Right atrium auricular region (tissue), 2 donors: ENCODE results near the gene CALR. TPM values are rescaled to one million over a fixed set of nuclear protein-coding genes. Genes with fewer than 3 reads are reported as not detected.

Experiments
- DNase-seq: peaks from one replicate; pipeline ENCODE4 v3.0.0-alpha.2; 2019; ENCODE audit warnings: low spot score
- H3K27ac ChIP-seq, 2 donors: fragments of 200-600 bp; sonication (generic); 1 replicate in 1 of 2; 2 replicates in 1 of 2; pipeline ENCODE4 v1.5.1; 2016 to 2019
- H3K27me3 ChIP-seq, 2 donors: fragments of 200-600 bp; sonication (generic); one replicate each; pipeline versions ENCODE4 v1.5.1 to v1.6.0; 2017 to 2019
- H3K36me3 ChIP-seq: fragments of 200-600 bp; sonication (generic); one replicate; pipeline ENCODE4 v1.5.1; 2016
- H3K4me1 ChIP-seq, 2 donors: fragments of 200-600 bp; sonication (generic); one replicate each; pipeline versions ENCODE4 v1.5.1 to v1.6.0; 2017 to 2019
- H3K4me3 ChIP-seq, 2 donors: fragments of 200-600 bp; sonication (generic); 1 replicate in 1 of 2; 2 replicates in 1 of 2; pipeline ENCODE4 v1.5.1; 2017 to 2019; ENCODE audit warnings: mild to moderate bottlenecking in 1 of 2, moderate library complexity in 1 of 2
- H3K9me3 ChIP-seq, 2 donors: fragments of 200-600 bp; sonication (generic); one replicate each; pipeline ENCODE4 v1.5.1; 2019
- microRNA-seq, 2 donors: library from miRNA; unstranded; fragments of <30 nt; microRNA quantifications; one replicate each; pipeline ENCODE4, GENCODE V29; 2016 to 2017; ENCODE audit warnings: borderline number of aligned reads in 2 of 2, borderline replicate concordance in 1 of 2
- total RNA-seq, 2 donors: library from RNA; depleted of rRNA; stranded (reverse); fragments of >200 nt; gene quantifications; one replicate each; pipeline ENCODE4 v1.1.0, GENCODE V29; 2016
- TF ChIP-seq, protein P1 (sequence below), 2 donors: fragments of 200-600 bp; sonication (generic); IDR thresholded peaks; one replicate each; pipeline ENCODE4 v1.5.1; 2019; ENCODE audit warnings: antibody characterized with exemption in 2 of 2

Gene CALR
- total RNA-seq, 2 donors from 2014 or later: 285 to 289 TPM

DNA sequence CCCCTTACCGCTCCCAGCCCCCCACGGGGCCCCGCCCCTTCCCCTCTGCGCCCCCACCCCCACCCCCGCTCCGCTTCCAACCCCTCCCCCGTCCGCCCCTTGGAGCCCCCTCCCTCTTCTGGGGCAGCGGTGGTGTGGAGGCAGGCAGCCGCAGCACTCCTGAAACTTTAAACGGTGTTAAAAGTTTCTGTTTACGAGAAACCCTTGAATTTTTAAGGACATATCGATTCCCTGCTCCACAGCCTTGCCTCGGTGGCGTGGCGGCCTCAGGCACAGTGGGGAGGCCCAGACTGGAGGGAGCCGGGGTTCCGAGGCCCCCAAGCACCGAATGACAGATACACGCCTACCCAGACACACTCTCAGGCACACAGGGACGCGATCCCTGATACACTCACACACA lies 52.0 kb downstream of the CALR start:
- Histone ChIP-seq H3K4me3 (no peak overlapping the region), H3K9me3 (no peaks in the 10 kb centered on the region), H3K36me3 (no peaks in the 10 kb centered on the region), H3K4me1 (peaks cover 0 to 8% of the 10 kb centered on the region in 2 donors), H3K27me3 (no peaks in the 10 kb centered on the region), H3K27ac (no peak overlapping the region)
- no peak for DNase-seq
- TF ChIP-seq, protein P1, sequence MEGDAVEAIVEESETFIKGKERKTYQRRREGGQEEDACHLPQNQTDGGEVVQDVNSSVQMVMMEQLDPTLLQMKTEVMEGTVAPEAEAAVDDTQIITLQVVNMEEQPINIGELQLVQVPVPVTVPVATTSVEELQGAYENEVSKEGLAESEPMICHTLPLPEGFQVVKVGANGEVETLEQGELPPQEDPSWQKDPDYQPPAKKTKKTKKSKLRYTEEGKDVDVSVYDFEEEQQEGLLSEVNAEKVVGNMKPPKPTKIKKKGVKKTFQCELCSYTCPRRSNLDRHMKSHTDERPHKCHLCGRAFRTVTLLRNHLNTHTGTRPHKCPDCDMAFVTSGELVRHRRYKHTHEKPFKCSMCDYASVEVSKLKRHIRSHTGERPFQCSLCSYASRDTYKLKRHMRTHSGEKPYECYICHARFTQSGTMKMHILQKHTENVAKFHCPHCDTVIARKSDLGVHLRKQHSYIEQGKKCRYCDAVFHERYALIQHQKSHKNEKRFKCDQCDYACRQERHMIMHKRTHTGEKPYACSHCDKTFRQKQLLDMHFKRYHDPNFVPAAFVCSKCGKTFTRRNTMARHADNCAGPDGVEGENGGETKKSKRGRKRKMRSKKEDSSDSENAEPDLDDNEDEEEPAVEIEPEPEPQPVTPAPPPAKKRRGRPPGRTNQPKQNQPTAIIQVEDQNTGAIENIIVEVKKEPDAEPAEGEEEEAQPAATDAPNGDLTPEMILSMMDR (IDR thresholded peaks at IDR 0.05): no peak

DNA sequence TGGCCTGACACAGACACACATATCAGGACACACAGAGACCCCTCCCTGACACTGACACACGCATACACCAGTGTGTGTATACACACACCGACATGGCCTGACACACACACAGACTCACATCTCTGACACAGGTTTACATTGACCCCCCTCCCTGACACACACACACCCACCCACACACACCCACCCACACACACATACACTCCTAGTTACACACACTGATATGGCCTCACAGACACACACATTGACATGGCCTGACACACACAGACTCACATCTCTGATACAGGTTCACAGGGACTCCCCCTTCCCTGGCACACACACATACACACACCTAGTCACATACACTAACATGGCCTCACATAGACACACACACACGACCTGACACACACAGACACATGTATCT lies 52.4 kb downstream of the CALR start:
- Histone ChIP-seq H3K27me3 (no peaks in the 10 kb centered on the region), H3K4me1 (peaks cover 0 to 5% of the 10 kb centered on the region in 2 donors), H3K27ac (no peak overlapping the region), H3K36me3 (no peaks in the 10 kb centered on the region), H3K4me3 (no peak overlapping the region), H3K9me3 (no peaks in the 10 kb centered on the region)
- TF ChIP-seq, protein P1 (IDR thresholded peaks at IDR 0.05): no peak
- no peak for DNase-seq

DNA sequence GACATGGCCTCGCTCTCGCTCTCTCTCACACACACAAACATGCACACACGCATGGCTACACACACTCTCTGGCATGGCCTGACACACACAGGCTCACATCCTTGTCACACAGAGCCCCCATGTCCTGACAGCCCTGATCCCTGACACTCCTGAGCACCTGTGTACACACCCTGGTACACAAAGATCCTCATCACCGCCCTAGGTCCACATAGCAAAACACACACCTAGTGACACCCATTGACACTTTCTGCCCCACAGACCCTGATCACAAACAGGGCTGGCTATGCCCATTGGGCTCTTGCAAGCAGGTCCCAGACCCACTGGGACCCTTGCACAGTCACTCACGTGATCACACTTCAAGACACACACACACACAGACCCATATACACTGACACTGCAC lies 52.9 kb downstream of the CALR start:
- TF ChIP-seq, protein P1 (IDR thresholded peaks at IDR 0.05): no peak
- Histone ChIP-seq H3K27ac (no peak overlapping the region), H3K4me1 (peaks cover 0 to 7% of the 10 kb centered on the region in 2 donors), H3K9me3 (no peaks in the 10 kb centered on the region), H3K36me3 (no peaks in the 10 kb centered on the region), H3K27me3 (no peaks in the 10 kb centered on the region), H3K4me3 (no peak overlapping the region)
- no peak for DNase-seq

DNA sequence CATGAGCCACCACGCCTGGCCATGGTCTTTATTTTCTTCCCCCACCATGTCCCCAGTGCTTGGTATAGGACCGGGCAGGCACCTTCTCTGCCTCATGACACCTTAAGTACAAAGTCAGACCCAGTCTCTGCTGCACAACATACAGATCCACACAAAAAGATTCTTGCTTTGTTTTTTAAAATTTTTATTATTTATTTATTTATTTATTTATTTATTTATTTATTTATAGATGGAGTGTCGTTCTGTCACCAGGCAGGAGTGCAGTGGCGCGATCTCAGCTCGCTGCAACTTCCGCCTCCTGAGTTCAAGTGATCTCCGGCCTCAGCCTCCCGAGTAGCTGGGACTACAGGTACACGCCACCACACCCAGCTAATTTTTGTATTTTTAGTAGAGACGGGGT lies 54.3 kb downstream of the CALR start:
- DNase-seq: no peak
- Histone ChIP-seq H3K36me3 (no peaks in the 10 kb centered on the region), H3K4me3 (no peak overlapping the region), H3K27ac (no peak overlapping the region), H3K27me3 (no peaks in the 10 kb centered on the region), H3K9me3 (no peaks in the 10 kb centered on the region), H3K4me1 (peaks cover 0 to 21% of the 10 kb centered on the region in 2 donors)
- TF ChIP-seq, protein P1 (IDR thresholded peaks at IDR 0.05): no peak

DNA sequence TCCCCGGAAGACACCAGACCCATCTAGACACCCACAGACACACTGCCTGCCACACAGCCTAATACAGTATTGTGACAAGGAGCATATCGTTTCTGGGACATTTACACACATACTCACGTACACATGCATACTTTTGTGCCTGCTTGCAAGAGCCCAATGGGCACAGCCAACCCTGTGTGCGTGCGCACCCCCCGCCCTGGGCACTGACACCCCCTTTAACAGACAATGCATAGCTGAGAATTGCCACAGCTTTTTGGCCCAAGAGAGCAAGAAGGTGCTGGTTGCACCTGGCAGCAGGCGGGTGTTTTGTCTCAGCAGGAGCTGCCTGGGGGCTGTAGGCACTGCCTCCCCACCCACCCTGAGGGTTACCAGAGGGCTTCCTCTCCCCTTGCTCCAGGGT lies 55.2 kb downstream of the CALR start:
- Histone ChIP-seq H3K27ac (no peak overlapping the region), H3K36me3 (no peaks in the 10 kb centered on the region), H3K9me3 (no peaks in the 10 kb centered on the region), H3K4me3 (no peak overlapping the region), H3K4me1 (peaks cover 0 to 23% of the 10 kb centered on the region in 2 donors), H3K27me3 (no peaks in the 10 kb centered on the region)
- TF ChIP-seq, protein P1 (IDR thresholded peaks at IDR 0.05): no peak
- DNase-seq: no peak

Small RNA genes lying within 50 kb of the gene (microRNA-seq; reads per million reads assigned to microRNA genes)
- gene MIR5695 (0 reads per million in 2 donors), gene MIR6515 (0.71 to 1.4 reads per million in 2 donors)

Other genes with a start within 250 kb of the CALR start
- gene FBXW9, start 242.0 kb upstream of the CALR start, total RNA-seq: 1 to 10 TPM; 1.8 TPM
- gene TNPO2, start 214.7 kb upstream of the CALR start, total RNA-seq: 10 to 100 TPM; 35.9 to 55.2 TPM
- 100 to 1,000 TPM; 262 to 287 TPM for gene TRIR, start 203.9 kb upstream of the CALR start, total RNA-seq
- 10 to 100 TPM; 44.6 to 55.1 TPM for gene GET3, start 201.1 kb upstream of the CALR start, total RNA-seq
- gene BEST2, start 186.8 kb upstream of the CALR start, total RNA-seq: not detected
- gene HOOK2, start 163.1 kb upstream of the CALR start, total RNA-seq: 10 to 100 TPM; 11.4 to 12.2 TPM
- gene JUNB, start 147.1 kb upstream of the CALR start, total RNA-seq: 100 to 1,000 TPM; 321 to 506 TPM
- 100 to 1,000 TPM; 702 to 859 TPM for gene PRDX2, start 136.8 kb upstream of the CALR start, total RNA-seq
- not detected for gene THSD8, start 136.5 kb upstream of the CALR start, total RNA-seq
- gene RNASEH2A, start 132.0 kb upstream of the CALR start, total RNA-seq: 1 to 10 TPM; 3.1 to 4.0 TPM
- gene RTBDN, start 104.0 kb upstream of the CALR start, total RNA-seq: not detected
- gene MAST1, start 100.1 kb upstream of the CALR start, total RNA-seq: not detected
- 10 to 100 TPM; 24.2 to 24.9 TPM for gene DNASE2, start 57.2 kb upstream of the CALR start, total RNA-seq
- under 1 TPM in 1 of 2 donors, not detected in 1; 0.26 TPM for gene KLF1, start 51.4 kb upstream of the CALR start, total RNA-seq
- gene GCDH, start 47.4 kb upstream of the CALR start, total RNA-seq: 10 to 100 TPM; 28.4 to 58.3 TPM
- not detected for gene SYCE2, start 19.3 kb upstream of the CALR start, total RNA-seq
- 10 to 100 TPM; 36.4 TPM for gene FARSA, start 4.9 kb upstream of the CALR start, total RNA-seq
- gene RAD23A, start 7.3 kb downstream of the CALR start, total RNA-seq: 100 to 1,000 TPM; 178 to 185 TPM
- 10 to 100 TPM; 48.5 to 58.7 TPM for gene GADD45GIP1, start 18.6 kb downstream of the CALR start, total RNA-seq
- gene DAND5, start 31.0 kb downstream of the CALR start, total RNA-seq: 10 to 100 TPM in 1 of 2 donors, 1 to 10 TPM in 1; 2.9 to 10.7 TPM
- gene NFIX, start 56.9 kb downstream of the CALR start, total RNA-seq: 10 to 100 TPM; 56.5 to 69.8 TPM
- 10 to 100 TPM; 10.2 to 15.3 TPM for gene LYL1, start 164.2 kb downstream of the CALR start, total RNA-seq
- 10 to 100 TPM; 13.6 to 15.0 TPM for gene TRMT1, start 178.1 kb downstream of the CALR start, total RNA-seq
- 10 to 100 TPM; 25.4 to 27.3 TPM for gene NACC1, start 179.7 kb downstream of the CALR start, total RNA-seq
- 10 to 100 TPM; 33.1 to 39.2 TPM for gene STX10, start 211.8 kb downstream of the CALR start, total RNA-seq
- 100 to 1,000 TPM in 1 of 2 donors, 10 to 100 TPM in 1; 35.4 to 139 TPM for gene IER2, start 211.8 kb downstream of the CALR start, total RNA-seq